IPS-18a (cell line): Measurements from ENCODE around the gene PCDHGB7.
"Not testable (repeated sequence)": the region's sequence is repeated elsewhere in the genome, so short reads cannot be mapped to it uniquely, and the experiment has no call there.

Experiments
- H3K27ac ChIP-seq: one replicate; pipeline ENCODE4 v1.5.1; 2013; ENCODE audit warnings: low read length
- H3K27me3 ChIP-seq: one replicate; pipeline ENCODE4 v1.6.1; 2013; ENCODE audit warnings: mild to moderate bottlenecking, low read length; ENCODE audit not compliant: control insufficient read depth, insufficient read depth
- H3K36me3 ChIP-seq: one replicate; pipeline ENCODE4 v1.6.1; 2013; ENCODE audit warnings: low read depth, low read length; ENCODE audit not compliant: control insufficient read depth
- H3K4me1 ChIP-seq: one replicate; pipeline ENCODE4 v1.6.1; 2013; ENCODE audit warnings: low read depth, low read length; ENCODE audit not compliant: control insufficient read depth
- H3K4me3 ChIP-seq: one replicate; pipeline ENCODE4 v1.5.1; 2013; ENCODE audit warnings: low read length
- H3K9ac ChIP-seq: one replicate; pipeline ENCODE4 v1.6.1; 2013; ENCODE audit warnings: mild to moderate bottlenecking, low read length, moderate library complexity
- H3K9me3 ChIP-seq: one replicate; pipeline ENCODE4 v1.6.1; 2013; ENCODE audit warnings: low read depth, low read length; ENCODE audit not compliant: control insufficient read depth

PCDHGB7 gene

DNA sequence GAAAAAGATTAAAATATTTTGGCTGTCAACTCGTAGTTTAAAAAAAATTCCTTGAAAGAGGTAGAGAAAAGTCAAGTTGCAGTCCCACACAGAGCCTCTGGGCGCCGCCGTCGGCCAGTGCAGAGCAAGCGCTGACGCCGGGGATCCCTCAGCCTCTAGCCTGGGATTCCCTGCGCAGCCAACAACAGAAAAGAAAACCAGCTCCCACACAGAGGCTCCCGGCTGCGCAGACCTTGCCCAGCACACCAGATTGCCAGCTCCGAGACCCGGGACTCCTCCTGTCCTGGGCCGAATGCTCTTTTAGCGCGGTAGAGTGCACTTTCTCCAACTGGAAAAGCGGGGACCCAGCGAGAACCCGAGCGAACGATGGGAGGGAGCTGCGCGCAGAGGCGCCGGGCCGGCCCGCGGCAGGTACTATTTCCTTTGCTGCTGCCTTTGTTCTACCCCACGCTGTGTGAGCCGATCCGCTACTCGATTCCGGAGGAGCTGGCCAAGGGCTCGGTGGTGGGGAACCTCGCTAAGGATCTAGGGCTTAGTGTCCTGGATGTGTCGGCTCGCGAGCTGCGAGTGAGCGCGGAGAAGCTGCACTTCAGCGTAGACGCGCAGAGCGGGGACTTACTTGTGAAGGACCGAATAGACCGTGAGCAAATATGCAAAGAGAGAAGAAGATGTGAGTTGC lies at the start of gene PCDHGB7:
Gene PCDHGB7, plus strand, starts transcription at position 184 of the 679 bp plus-strand sequence. Its CDS starts 183 bp downstream, at position 367.
- Histone ChIP-seq H3K4me3 (peak within 1 kb of the TSS; percentile 73), H3K9ac (peak within 1 kb of the TSS; percentile 73)
- H3K4me1 ChIP-seq: not testable (repeated sequence)

DNA sequence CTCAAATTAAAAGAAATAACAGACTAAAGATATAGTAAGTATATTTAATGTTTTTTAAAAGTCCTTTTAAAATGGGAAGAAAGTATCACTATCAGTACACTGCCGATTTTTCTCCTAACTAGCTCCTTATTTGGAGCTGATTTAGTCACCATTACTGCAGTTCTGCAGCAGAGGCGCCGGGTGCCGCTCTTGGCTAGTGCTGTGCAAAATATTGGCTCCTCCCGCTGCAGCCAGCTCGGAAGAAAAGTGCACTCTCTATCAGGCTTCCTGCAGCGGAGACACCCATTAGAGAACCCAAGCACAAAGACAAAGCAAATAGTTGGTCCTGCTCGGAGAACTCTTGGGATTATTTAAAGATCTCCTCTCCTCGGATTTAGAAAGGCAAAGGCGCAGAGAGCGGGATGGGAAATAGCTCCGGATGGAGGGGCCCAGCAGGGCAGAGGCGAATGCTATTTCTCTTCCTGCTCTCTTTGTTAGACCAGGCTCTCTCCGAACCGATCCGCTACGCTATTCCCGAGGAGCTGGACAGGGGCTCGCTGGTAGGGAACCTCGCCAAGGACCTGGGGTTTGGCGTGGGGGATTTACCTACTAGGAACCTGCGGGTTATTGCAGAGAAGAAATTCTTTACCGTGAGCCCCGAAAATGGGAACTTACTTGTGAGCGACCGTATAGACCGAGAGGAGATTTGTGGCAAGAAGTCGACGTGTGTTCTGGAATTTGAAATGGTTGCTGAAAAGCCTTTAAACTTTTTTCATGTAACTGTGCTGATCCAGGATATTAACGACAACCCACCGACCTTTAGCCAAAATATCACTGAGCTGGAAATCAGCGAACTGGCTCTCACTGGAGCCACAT lies 47.3 kb upstream of the PCDHGB7 start, which contains the start of gene PCDHGB3:
Gene PCDHGB3, plus strand, starts transcription at position 249 of the 855 bp plus-strand sequence. Its CDS starts 153 bp downstream, at position 402.
- Histone ChIP-seq H3K36me3 (no peaks in the 10 kb centered on the region), H3K27ac (no peak within 1 kb of the TSS), H3K4me3 (no peak within 1 kb of the TSS), H3K9ac (no peak within 1 kb of the TSS), H3K4me1 (no peaks in the 10 kb centered on the region), H3K9me3 (peaks cover 26% of the 10 kb centered on the region), H3K27me3 (no peaks in the 10 kb centered on the region)

More for the DNA sequence above, at the start of gene PCDHGB7:
- H3K9me3 ChIP-seq: peaks cover 38% of the 10 kb centered on the region
- H3K36me3 ChIP-seq, H3K27me3 ChIP-seq, H3K27ac ChIP-seq: not testable (repeated sequence)

DNA sequence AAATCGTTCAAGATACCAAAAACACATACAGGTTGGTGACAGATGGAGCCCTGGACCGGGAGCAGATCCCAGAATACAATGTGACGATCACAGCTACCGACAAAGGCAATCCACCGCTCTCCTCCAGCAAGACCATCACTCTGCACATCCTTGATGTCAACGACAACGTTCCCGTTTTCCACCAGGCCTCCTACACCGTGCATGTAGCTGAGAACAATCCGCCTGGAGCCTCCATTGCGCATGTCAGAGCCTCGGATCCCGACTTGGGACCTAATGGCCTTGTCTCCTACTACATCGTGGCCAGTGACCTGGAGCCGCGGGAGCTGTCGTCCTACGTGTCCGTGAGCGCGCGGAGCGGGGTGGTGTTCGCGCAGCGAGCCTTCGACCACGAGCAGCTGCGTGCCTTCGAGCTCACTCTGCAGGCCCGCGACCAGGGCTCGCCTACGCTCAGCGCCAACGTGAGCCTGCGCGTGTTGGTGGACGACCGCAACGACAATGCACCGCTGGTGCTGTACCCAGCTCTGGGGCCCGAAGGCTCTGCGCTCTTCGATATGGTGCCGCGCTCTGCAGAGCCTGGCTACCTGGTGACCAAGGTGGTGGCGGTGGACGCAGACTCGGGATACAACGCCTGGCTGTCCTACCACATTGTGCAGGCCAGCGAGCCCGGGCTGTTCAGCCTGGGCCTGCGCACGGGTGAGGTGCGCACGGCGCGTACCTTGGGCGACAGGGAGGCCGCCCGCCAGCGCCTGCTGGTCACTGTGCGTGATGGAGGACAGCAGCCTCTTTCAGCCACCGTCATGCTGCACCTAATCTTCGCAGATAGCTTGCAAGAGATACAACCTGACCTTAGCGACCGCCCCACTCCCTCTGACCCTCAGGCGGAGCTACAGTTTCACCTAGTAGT lies 45.7 kb upstream of the PCDHGB7 start:
- Histone ChIP-seq H3K27me3 (no peaks in the 10 kb centered on the region), H3K9ac (no peak overlapping the region), H3K4me3 (no peak overlapping the region), H3K27ac (no peak overlapping the region), H3K9me3 (peaks cover 17% of the 10 kb centered on the region), H3K4me1 (no peaks in the 10 kb centered on the region), H3K36me3 (no peaks in the 10 kb centered on the region)

DNA sequence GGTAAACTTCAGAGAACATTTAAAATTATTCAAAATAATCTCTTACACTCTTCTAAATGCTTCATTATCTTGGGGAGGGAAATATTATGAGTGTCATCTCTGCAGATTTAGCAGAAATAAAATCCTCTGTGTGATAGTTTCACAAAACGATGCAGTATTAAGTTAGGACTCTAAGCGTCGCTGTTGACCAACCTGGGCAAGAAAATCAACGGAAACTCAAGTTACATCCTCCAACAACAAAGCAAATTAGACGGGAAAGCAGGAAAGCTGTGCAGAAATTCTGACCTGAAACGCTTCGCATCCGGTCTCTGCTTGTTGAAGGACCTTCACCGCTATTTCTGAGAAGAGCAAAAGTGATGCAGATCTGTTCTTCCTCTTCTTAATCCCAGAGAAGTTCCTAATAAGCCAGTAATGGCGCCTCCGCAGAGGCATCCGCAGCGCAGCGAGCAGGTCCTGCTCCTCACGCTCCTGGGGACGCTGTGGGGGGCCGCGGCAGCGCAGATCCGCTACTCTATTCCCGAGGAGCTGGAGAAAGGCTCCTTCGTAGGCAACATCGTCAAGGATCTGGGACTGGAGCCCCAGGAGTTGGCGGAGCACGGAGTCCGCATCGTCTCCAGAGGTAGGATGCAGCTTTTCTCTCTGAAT lies 43.7 kb upstream of the PCDHGB7 start, which contains the start of gene PCDHGA6:
Gene PCDHGA6, plus strand, starts transcription at position 219 of the 645 bp plus-strand sequence. Its CDS starts 193 bp downstream, at position 412.
- Histone ChIP-seq H3K27me3 (no peaks in the 10 kb centered on the region), H3K9ac (no peak within 1 kb of the TSS), H3K36me3 (no peaks in the 10 kb centered on the region), H3K9me3 (peaks cover 13% of the 10 kb centered on the region), H3K4me1 (no peaks in the 10 kb centered on the region), H3K4me3 (no peak within 1 kb of the TSS), H3K27ac (no peak within 1 kb of the TSS)

DNA sequence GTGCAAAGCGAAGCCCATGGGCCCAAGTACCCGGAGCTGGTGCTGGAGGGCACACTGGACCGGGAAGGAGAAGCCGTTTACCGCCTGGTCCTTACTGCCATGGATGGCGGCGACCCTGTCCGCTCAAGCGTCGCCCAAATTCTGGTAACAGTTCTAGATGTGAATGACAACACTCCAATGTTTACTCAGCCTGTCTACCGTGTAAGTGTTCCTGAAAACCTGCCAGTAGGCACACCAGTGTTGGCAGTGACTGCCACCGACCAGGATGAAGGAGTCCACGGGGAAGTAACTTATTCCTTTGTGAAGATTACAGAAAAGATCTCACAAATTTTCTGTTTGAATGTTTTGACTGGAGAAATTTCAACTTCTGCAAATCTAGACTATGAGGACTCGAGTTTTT lies 42.9 kb upstream of the PCDHGB7 start:
- Histone ChIP-seq H3K27ac (no peak overlapping the region), H3K4me3 (no peak overlapping the region), H3K9me3 (peaks cover 13% of the 10 kb centered on the region), H3K36me3 (no peaks in the 10 kb centered on the region), H3K9ac (no peak overlapping the region), H3K4me1 (no peaks in the 10 kb centered on the region), H3K27me3 (no peaks in the 10 kb centered on the region)

DNA sequence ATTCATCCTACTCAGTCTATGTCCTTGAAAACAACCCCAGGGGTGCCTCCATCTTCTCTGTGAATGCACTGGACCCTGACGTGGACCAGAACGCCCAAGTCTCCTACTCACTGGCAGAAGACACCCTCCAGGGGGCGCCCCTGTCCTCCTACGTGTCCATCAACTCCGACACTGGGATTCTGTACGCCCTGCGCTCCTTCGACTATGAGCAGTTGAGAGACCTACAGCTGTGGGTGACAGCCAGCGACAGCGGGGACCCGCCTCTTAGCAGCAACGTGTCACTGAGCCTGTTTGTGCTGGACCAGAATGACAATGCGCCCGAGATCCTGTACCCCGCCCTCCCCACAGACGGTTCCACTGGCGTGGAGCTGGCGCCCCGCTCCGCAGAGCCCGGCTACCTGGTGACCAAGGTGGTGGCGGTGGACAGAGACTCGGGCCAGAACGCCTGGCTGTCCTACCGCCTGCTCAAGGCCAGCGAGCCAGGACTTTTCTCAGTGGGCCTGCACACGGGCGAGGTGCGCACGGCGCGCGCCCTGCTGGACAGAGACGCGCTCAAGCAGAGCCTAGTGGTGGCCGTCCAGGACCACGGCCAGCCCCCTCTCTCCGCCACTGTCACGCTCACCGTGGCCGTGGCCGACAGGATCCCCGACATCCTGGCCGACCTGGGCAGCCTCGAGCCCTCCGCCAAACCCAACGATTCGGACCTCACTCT lies 41.9 kb upstream of the PCDHGB7 start:
- H3K27me3 ChIP-seq, H3K4me3 ChIP-seq, H3K9ac ChIP-seq, H3K36me3 ChIP-seq, H3K27ac ChIP-seq, H3K4me1 ChIP-seq: not testable (repeated sequence)
- peaks cover 13% of the 10 kb centered on the region for H3K9me3 ChIP-seq

DNA sequence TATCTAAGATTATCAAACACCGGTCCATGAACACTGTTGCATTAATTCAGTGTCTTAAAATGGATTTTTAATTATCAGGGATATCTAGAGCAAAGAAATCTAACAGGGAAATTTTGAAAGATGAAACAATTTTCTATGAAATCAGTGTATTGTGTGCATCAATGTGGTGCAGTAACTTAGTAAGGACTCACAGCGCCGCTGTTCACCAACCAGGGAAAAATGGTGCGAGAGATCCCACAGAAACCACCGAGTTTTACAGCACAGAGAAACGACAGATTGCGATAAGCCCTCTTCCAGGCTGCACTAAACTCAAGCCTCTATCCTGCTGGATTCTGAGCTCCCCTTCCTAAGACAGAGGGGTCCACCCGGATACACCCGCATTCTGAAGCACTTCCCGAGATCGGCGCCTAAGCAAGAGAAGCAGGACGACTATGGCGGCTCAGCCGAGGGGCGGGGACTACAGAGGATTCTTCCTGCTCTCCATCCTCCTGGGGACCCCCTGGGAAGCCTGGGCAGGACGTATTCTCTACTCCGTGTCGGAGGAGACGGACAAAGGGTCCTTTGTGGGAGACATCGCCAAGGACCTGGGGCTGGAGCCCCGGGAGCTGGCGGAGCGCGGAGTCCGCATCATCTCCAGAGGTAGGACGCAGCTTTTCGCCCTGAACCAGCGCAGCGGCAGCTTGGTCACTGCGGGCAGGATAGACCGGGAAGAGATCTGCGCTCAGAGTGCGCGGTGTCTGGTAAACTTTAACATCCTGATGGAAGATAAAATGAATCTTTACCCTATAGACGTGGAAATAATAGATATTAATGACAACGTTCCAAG lies 34.8 kb upstream of the PCDHGB7 start, which contains the start of gene PCDHGA7:
Gene PCDHGA7, plus strand, starts transcription at position 274 of the 826 bp plus-strand sequence. Its CDS starts 158 bp downstream, at position 432.
- Histone ChIP-seq H3K36me3 (no peaks in the 10 kb centered on the region), H3K9me3 (peaks cover 29% of the 10 kb centered on the region), H3K27ac (no peak within 1 kb of the TSS), H3K27me3 (no peaks in the 10 kb centered on the region), H3K4me3 (no peak within 1 kb of the TSS), H3K9ac (no peak within 1 kb of the TSS), H3K4me1 (no peaks in the 10 kb centered on the region)

DNA sequence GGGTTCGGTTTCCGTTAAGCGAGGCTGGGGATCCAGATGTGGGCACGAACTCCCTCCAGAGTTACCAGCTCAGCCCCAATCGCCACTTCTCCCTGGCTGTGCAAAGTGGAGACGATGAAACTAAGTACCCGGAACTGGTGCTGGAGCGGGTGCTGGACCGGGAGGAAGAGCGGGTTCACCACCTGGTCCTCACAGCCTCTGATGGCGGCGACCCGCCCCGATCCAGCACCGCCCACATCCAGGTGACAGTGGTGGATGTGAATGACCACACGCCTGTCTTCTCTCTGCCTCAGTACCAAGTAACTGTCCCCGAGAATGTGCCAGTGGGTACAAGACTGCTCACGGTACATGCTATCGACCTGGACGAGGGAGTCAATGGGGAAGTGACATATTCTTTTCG lies 34.1 kb upstream of the PCDHGB7 start:
- Histone ChIP-seq H3K9ac (no peak overlapping the region), H3K36me3 (no peaks in the 10 kb centered on the region), H3K27me3 (no peaks in the 10 kb centered on the region), H3K4me3 (no peak overlapping the region), H3K9me3 (peaks cover 31% of the 10 kb centered on the region), H3K27ac (no peak overlapping the region), H3K4me1 (no peaks in the 10 kb centered on the region)

DNA sequence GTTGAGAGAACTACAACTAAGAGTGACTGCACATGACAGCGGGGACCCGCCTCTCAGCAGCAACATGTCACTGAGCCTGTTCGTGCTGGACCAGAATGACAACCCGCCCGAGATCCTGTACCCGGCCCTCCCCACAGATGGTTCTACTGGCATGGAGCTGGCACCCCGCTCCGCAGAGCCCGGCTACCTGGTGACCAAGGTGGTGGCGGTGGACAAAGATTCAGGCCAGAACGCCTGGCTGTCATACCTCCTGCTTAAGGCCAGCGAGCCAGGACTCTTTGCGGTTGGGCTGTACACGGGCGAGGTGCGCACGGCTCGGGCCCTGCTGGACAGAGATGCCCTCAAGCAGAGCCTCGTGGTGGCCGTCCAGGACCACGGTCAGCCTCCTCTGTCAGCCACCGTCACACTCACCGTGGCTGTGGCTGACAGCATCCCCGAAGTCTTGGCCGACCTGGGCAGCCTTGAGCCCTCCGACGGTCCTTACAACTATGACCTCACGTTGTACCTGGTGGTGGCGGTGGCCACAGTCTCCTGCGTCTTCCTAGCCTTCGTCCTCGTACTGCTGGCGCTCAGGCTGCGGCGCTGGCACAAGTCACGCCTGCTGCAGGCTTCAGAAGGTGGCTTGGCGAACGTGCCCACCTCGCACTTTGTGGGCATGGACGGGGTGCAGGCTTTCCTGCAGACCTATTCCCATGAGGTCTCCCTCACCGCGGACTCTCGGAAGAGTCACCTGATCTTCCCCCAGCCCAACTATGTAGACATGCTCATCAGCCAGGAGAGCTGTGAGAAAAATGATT lies 32.8 kb upstream of the PCDHGB7 start:
- H3K4me1 ChIP-seq: no peaks in the 10 kb centered on the region
- no peaks in the 10 kb centered on the region for H3K36me3 ChIP-seq
- no peaks in the 10 kb centered on the region for H3K27me3 ChIP-seq
- peaks cover 38% of the 10 kb centered on the region for H3K9me3 ChIP-seq
- no peak overlapping the region for H3K9ac ChIP-seq
- no peak overlapping the region for H3K4me3 ChIP-seq
- no peak overlapping the region for H3K27ac ChIP-seq
